Skin epidermis (tissue), 12 donors: ENCODE data around the gene ELOVL5.

Experiments used
- H3K27ac ChIP-seq, 21 experiments: fragments of 200-600 bp; sonication (generic) in 11 of 21; one replicate each; pipeline ENCODE4 v1.5.0; 2020; ENCODE audit warnings: mild to moderate bottlenecking in 3 of 21, inconsistent platforms in 2 of 21, moderate library complexity in 2 of 21
- H3K4me3 ChIP-seq, 7 experiments: fragments of 200-600 bp; sonication (generic) in 2 of 7; one replicate each; pipeline ENCODE4 v1.5.0; 2020; ENCODE audit warnings: inconsistent platforms in 2 of 7, mild to moderate bottlenecking in 2 of 7, moderate library complexity in 1 of 7

ELOVL5 gene

DNA sequence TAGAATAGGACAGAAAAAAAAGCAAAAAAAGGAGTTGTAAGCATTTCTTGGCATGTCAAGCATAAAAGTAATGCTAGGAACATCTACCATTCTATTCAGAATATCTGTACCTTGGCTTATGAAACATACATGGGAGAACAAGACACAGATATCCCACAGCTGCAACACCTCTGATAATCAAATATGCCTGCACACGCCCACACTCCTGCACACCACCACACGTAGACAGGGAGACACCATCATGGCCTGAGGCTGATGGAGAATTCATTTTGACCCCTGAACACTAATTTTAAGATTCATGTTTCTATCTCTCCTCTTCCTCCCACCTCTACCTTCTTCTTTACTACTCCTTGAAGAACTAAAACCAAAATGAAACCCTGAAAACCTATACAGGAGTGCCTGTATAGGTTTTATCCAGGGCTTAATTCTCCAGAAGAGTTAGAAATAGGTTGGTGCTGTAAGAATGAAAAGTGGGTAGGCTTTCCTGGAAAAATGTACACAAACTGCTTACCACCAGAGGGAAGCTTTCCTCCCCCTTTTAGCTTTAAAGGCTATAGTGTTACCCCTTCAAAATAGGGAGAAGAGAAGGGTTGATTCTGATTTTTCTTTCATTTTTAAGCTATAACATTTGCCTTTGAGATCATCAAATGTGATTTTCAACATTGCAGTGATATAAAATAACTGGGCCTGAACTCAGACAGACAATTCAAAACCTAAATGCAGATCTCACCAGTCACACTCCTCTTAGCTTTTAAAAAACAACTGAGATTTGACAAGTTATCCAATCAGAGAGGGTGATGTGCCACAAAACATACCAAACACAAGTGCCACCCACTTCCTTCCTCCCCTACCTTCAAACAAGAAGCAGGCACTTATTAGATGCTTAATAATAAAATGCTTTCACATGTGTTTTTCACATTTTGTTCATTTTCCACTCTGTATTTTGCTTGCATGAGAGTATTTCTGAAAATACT, 57.9 kb downstream of the ELOVL5 start:
- no peak overlapping the region for H3K4me3 ChIP-seq
- H3K27ac ChIP-seq: peak overlapping the region in 8 of 21 experiments; percentile 25 to 80 (median 46)

DNA sequence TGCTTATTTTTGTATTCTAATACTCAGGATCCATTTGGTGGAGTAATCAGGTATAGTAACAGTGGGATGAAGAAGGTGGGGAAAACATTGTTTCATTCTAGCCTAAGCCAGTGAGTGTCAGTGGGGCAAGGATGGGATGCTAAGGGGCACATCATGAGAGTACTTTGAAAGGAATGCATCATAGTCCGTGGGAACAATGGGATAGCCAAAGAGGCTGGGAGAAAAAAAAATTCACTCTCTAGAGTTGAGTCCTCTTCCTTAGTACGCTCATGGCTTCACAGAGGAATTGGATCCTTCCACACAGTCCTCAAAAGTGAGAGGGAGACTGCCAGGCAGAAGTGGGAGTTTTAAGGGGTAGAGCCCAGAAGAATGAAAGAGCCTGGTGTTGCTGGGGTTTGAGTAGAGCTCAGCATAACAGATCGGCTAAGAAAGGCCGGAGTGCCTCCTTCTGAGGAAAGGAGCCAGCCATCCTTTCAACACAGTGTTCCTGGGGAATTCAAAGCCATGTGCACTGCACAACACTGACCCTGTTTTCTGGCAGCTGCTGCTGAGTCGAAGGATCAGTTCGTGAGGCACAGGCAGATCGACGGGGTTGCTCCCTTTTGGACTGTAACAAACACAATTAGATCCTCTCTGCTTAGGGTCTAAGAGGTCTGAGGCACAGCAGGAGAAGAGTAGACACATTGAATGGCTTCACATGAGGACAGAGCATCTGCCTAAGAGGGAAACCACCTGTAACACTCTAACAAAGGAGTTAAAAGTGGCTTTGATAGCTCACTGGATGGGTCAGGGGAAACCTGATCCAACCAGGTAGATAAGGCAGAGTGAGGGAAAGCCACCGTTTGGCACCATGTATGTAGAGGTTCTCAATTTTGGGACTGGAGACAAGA, 61.2 kb downstream of the ELOVL5 start:
- Histone ChIP-seq H3K27ac (peak overlapping the region in 1 of 21 experiments; percentile 18), H3K4me3 (no peak overlapping the region)

DNA sequence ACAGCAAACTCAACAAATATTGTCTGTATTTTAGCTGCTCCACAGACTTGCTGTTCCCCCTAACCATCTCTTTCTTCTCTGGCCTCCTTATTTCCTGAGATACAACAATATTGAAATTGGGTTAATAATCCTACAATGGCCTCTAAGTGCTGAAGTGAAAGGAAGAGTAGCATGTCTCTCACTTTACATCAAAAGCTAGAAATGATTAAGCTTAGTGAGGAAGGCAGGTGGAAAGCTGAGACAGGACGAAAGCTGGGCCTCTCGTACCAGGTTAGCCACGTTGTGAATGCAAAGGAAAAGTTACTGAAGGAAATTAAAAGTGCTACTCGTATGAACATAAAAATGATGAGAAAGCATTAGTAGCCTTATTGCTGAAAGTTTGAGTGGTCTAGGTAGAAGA, 63.8 kb downstream of the ELOVL5 start:
- Histone ChIP-seq H3K27ac (peak overlapping the region in 1 of 21 experiments; percentile 51), H3K4me3 (no peak overlapping the region)

DNA sequence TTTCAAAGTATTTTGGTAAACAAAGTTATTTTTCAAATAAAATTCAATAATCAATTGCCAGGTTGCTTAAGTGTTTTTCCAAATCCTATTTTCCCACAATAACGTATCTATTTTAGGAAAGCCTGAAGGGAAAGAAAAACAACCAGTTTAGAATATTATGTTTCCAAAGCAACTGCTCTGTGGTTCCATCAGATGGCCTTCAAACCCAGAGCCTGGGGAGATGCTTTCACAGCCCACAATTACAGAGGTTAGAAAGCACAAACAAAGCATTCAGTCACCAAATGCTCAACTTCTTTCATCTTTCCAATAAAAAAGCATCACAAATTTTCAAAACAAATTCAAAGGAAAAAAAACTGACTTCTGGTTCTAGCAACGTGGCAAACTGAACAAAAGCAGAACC, 66.0 kb downstream of the ELOVL5 start:
- Histone ChIP-seq H3K4me3 (no peak overlapping the region), H3K27ac (peak overlapping the region in 7 of 21 experiments; percentile 2 to 78 (median 27))

DNA sequence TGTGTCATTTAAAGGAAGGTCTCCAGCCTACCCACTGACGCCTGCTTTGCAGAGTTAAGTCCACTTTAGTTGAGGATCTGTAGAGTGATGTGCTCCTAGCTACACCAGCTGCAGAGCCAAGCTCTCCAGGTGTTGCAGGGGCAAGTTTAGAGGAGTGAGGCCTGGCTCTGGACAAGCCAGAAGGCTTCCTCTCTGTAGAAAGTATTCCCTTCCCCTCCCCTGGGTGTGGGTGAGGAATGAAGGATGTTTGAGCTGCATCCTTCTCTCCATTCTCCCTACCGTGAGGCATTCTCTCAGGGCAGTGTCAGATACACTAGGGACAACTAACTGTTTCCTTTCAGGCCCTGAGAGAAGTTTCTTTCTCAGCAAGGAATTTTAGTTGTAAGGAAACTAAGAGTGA, 66.5 kb downstream of the ELOVL5 start:
- H3K4me3 ChIP-seq: no peak overlapping the region
- H3K27ac ChIP-seq: peak overlapping the region in 13 of 21 experiments; percentile 2 to 78 (median 39)

DNA sequence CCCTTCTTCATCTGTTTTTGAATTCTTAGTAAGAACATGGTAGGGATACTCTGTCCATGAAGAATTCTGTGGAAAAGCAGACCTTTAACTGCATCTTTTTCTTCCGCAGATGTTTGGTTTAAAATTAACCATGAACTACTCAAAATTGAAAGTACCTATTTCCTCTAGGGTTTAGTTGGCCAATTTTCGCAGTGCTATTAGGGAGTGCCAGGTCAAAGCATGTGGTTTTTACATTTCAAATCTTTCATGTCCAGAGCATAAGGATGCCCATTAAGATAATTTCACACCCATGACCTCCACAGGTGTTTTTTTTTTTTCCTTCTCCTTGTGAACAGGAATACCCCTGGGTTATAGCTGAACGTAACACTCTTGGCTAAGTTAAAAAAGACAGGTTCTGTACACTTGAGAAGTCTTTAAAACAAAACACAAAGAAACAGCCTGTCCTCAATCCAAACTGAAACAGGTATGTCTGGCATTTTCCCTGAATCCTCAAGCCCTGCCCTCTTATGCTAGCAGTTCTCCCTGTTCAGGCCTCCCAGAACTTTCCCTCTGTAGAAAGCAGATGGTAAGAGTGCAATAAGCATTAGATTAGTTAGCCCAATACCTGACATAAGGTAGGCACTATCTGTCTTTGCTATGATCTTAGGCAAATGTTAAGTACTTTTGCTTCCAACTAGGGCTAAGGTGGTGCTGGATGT, 67.1 kb downstream of the ELOVL5 start:
- Histone ChIP-seq H3K4me3 (no peak overlapping the region), H3K27ac (peak overlapping the region in 12 of 21 experiments; percentile 2 to 78 (median 42))

DNA sequence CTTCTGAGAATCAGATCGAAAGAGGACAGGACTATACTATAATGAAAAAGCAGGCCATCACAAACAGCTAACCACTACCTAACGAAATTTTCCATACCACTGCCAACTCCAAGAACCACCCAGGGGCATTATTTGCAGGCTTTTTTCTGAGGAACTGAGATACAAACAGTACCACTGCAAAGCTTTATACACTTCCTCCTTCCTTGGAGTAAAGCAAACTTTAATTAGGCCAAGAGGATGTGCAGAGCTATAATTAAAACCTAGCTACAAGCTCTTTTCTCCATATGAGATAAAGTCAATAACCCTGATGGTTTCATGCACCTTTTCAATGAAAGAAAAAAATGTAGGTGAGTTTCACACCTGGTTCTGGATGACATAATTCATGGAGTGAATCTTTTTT, 68.5 kb downstream of the ELOVL5 start:
- Histone ChIP-seq H3K27ac (no peak overlapping the region), H3K4me3 (no peak overlapping the region)

DNA sequence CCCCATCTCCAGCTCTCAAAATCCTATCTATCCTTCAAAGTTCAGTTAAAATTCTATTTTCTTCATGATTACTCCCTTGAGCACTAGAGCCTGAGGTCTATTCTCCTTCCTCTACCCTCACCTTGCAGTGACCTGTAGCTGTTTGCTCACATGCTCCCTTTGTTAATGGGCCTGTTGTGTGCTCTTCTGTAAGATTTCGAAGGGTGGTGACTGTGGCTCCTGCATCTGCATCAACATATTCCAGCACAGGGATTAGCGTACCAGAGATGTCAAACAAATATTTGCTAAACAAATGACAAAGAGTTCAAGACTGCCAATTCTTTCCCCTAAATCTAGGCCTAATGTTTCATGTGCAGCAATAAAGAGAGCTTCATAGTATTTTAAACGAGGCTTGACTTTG, 69.5 kb downstream of the ELOVL5 start:
- H3K4me3 ChIP-seq: no peak overlapping the region
- H3K27ac ChIP-seq: no peak overlapping the region

DNA sequence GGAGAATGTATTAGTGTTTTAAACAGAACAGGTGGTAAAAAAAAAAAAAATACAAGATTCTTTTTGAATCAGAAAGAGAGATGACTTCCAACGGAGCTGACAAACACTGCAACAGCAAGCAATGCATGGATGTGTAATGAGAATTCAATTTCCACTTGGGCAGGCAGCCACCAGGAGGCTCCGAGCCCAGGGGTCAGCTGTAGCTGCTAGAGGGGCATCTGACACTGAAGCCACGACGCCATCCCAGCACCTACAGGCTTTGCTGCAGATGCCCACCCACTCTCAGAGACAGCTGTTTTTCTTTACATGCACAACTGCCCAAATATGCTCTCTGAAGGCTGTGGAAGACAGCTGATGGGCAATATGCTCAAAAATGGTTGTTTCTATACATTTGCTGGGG, 75.4 kb downstream of the ELOVL5 start:
- Histone ChIP-seq H3K27ac (no peak overlapping the region), H3K4me3 (no peak overlapping the region)

DNA sequence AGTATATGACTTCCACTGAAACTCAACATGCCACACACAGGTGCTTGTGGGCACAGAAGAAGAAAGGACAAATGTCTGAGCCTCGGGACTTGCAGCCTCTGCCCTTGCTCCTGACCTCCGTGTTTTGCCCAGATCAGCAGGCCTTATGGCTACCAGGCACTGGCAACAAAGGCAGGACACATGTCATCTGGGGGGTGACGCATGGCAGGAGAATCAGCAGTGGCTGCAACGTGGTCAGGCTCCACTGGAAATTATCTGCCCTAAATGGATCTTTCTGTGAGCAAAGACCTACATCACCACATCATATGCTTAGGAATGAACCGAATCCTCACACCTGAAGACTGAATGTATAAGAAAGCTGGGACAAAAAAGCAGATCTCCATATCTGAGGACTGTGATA, 78.9 kb downstream of the ELOVL5 start:
- Histone ChIP-seq H3K27ac (no peak overlapping the region), H3K4me3 (no peak overlapping the region)

DNA sequence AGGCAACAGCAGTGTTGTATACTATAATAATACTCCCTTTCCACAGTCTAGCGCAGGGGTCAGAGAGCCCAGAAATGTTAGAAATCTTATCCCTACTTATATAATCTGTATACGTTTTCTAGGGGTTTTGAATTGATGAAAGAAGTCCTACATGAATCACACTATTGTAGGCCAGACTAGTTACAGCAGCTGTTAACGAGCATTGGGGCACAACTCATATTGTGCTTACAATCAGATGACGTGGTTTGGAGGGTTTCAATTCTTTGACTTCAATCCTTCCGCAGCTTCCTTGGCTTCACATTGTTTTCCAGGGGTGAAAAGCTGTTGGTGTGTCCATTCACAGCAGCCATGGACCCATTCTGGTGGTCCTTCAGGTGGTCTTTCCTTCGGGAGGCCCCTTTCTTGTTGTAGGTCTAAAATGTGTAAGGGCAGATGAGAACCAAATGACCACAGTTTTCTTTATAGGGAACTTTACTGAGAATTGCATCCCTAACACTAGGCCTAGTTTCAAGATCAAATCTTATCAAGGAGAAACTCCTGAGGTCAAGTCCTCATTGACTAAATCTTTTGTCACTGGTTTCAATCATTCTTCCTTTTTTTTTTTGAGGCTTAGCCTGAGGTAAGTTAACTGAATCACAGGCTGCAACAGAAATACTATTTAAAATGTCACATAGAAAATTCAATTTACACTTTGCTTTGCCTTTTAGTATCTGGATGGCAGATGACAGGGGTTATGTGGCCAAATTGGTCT, 79.7 kb downstream of the ELOVL5 start:
- no peak overlapping the region for H3K27ac ChIP-seq
- H3K4me3 ChIP-seq: no peak overlapping the region

DNA sequence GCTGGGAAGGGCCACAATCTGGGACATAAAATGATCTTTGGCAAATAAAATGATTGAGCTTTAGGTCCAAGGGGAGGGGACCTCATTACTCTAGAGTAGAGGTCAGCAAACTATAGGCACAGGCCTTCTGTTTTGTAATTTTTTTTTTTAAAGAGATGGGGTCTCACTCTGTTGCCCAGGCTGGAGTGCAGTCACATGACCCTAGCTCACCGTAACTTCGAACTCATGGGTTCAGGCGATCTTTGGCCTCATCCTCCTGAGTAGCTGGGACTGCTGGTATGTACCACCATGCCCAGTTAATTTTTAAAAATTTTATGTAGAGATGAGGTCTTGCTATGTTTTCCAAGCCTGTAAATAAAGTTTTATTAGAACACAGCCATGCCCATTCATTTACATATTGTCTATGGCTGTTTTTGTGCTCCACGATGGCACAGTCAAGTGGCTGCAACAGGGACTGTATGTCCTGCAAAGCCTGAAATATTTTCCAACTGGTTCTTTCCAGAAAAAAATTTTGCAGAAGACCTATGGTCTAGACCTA, 82.1 kb downstream of the ELOVL5 start:
- H3K27ac ChIP-seq: no peak overlapping the region
- no peak overlapping the region for H3K4me3 ChIP-seq

DNA sequence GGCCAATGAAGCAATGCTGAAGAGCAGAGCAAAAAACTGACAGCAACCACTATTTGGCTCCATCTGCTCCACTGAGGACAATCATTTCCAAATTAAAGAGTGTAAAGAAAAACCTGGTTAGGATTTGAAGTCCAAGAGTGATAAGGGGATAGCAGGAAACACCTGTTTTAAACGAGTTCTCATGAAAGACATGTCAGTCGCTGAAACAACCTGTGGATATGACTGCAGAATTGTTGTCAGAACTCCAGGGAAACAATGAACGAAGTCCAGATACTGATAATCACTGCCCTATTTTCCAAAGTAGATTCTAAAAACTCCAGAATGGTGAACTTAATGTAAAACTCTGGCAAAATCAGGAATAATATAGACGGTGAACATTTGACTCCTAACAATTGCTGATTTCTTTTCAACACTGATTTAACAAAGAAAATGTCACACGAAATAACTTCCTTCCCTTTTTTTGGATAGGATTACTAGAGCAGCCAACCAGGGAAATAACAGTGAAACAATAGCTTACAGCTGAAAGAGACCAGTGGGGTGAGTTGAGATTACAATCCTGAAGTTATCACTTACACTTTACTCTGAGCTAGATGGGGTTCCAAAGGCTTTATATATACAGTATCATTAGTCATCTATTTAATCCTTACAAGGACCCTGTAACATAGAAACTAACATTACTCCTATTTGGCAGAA, 83.7 kb downstream of the ELOVL5 start:
- H3K4me3 ChIP-seq: no peak overlapping the region
- H3K27ac ChIP-seq: no peak overlapping the region

DNA sequence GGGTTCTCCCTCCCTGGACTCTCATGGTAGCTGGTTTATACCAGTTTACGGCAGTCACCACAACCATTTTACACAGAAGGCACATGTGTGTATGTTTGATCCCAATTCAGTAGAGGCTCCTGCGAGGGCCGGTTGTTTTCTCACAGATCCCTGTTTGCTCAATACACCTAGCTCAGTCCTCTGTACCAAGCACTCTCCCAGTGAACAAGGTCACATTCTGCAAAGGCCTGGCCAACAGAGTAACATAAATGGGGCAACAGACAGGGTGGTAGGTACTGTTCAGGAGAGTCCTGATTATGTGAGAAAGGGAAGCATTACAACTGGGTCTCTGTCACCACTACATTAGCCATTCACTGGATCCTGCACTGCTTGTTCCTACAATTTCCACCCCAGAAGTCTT, 84.4 kb downstream of the ELOVL5 start:
- H3K27ac ChIP-seq: no peak overlapping the region
- no peak overlapping the region for H3K4me3 ChIP-seq

DNA sequence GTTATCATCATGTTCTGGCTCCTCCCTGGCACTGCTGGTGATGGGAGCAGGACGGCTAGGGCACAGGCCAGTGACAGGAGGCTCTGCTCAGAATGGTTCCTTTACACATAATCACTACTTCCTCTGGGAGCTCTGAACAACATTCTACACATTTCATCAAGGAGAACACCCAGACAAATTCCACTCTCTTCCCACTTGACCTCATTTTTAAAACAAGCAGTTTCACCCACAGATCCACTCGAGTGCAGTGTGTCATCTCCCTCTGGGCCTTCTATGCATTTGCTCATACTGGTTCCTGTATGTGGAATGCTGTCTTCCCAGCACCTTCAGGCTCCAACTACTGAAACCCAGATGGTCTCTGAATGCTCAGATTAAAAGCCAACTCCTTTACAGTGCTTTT, 84.8 kb downstream of the ELOVL5 start:
- Histone ChIP-seq H3K4me3 (no peak overlapping the region), H3K27ac (no peak overlapping the region)

DNA sequence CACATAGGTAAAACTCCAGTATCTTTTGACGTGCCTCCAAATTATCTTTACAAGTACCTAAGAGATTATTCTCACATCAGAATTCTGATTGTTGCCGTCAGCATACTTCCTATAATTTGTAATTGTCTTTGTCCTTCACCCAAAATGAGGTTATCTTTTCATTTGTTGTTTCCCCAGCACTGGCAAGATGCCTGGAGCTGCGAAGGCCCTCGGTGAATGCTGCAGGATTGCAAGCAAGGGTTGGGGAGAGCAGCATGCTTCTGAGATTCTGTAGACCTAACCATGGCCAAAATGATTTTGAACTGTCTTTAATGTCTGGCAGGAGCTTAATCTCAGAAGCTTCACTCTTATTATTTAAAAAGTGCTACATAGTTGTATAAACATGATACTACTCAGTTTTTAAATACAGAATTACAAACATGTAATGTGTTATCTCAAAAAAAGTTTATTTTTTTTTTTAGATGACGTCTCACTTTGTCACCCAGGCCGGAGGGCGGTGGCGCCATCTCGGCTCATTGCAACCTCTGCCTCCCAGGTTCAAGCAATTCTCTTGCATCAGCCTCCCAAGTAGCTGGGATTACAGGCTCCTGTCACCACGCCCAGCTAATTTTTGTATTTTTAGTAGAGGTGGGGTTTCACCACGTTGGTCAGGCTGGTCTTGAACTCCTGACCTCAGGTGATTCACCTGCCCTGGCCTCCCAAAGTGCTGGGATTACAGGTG, 88.7 kb downstream of the ELOVL5 start:
- Histone ChIP-seq H3K27ac (no peak overlapping the region), H3K4me3 (no peak overlapping the region)

DNA sequence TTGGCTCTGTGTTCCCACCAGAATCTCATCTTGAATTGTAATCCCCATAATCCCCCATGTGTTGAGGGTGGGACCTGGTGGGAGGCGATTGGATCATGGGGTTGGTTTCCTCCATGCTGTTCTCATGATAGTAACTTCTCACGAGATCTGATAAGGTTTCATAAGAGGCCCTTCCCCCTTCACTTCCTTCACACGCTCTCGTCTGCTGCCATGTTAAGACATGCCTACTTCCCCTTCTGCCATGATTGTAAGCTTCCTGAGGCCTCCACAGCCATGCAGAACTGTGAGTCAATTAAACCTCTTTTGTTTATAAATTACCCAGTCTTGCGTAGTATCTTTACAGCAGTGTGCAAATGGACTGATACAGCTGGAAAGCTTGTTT, 90.0 kb downstream of the ELOVL5 start:
- Histone ChIP-seq H3K4me3 (no peak overlapping the region), H3K27ac (no peak overlapping the region)
